ENCODE measurements around the gene ZNF197. TPM values are rescaled to one million over a fixed set of nuclear protein-coding genes. Genes with fewer than 3 reads are reported as not detected.
A peak's percentile ranks its signal among the peaks of the same experiment; 100 is the strongest.

Gene ZNF197
- total and polyA plus RNA-seq, 2 of the 4 experiments (the other 2 are of a cell fraction) = 5.0 to 14.9 TPM

DNA sequence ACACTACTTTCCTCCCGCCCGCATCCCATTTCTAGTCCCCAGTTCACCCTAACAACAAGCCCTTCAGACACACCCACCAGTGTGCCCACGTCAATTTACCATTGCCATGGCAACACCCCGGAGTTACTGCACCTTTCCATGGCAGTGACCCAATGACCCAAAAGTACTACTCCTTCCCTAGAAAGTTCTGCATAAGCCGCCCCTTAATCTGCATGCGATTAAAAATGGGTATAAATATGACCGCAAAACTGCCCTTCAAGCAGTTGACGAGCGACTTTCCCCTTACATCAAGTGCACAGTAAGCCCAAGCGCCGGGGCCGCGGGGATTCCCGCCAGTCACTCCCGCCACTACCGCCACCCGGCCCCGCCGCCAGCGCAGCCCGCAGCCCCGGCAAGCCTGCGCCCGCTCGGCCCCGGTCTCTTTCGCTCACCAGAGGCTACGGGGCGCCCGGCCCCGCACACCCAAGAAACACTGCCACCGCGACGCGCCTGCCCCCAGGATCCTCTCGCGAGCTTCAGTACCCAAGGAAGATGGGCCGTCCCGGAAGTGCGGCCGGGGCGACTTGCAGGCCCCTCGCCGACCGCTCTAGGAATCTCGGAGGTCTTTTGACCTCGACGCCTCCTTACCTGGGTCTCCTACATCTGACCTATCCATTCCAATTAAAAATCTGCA is 60.4 kb downstream of the ZNF197 start:
- Histone ChIP-seq H2BK15ac (ENCODE audit: low read depth, low read length) (no peak overlapping the region), H3K18ac (ENCODE audit: low read depth, low read length) (no peak overlapping the region), H3K4ac (ENCODE audit: low read depth, low read length) (0 out of 2 replicates have a peak overlapping the region, but pooled peaks have one; percentile 17), H2BK5ac (ENCODE audit: low read depth, low read length, poor library complexity, severe bottlenecking) (no peak overlapping the region), H3K27ac (ENCODE audit: insufficient read depth, low read length) (no peak overlapping the region), H3K27me3 (ENCODE audit: control insufficient read depth, insufficient read depth, low read length) (no peaks in the 10 kb centered on the region), H3K36me3 (ENCODE audit: control insufficient read depth, insufficient read depth, low read length) (peaks cover 4% of the 10 kb centered on the region), H3K23ac (ENCODE audit: low read depth, low read length) (peak overlapping the region; percentile 20), H4K5ac (ENCODE audit: low read depth, low read length) (peak overlapping the region; percentile 62), H4K20me1 (ENCODE audit: insufficient read depth, low read length) (no peaks in the 10 kb centered on the region), H2AFZ (replicated peaks; ENCODE audit: low read length, poor library complexity) (peak overlapping the region; percentile 94), H3K56ac (ENCODE audit: extremely low read depth, insufficient read depth, low read length) (no peak overlapping the region), H4K91ac (ENCODE audit: insufficient read depth, low read depth, low read length) (no peak overlapping the region), H3K9me3 (ENCODE audit: control insufficient read depth, insufficient read depth, low read length) (peaks cover 13% of the 10 kb centered on the region), H3K4me3 (ENCODE audit: insufficient read depth, low read depth, low read length) (peak overlapping the region; percentile 65), H3K4me1 (ENCODE audit: control insufficient read depth, insufficient read depth, low read length) (no peaks in the 10 kb centered on the region), H2BK120ac (ENCODE audit: low read depth, low read length) (no peak overlapping the region), H2AK5ac (ENCODE audit: low read depth, low read length) (no peak overlapping the region), H3K9me1 (ENCODE audit: insufficient read depth, low read length) (no peaks in the 10 kb centered on the region), H3K79me1 (ENCODE audit: low read depth in 1 of 2, low read length in 2 of 2) (peaks cover 0 to 5% of the 10 kb centered on the region in 2 experiments; a peak in 2 of 4 replicates), H2AK9ac (replicated peaks; ENCODE audit: low read depth, low read length, poor library complexity) (peak overlapping the region; percentile 86), H3K14ac (replicated peaks; ENCODE audit: low read depth, low read length) (no peak overlapping the region), H3K4me2 (ENCODE audit: low read depth, low read length) (peak overlapping the region; percentile 83), H2BK20ac (ENCODE audit: low read depth, low read length) (no peak overlapping the region), H3K9ac (ENCODE audit: low read depth, low read length) (peak overlapping the region; percentile 27), H4K8ac (ENCODE audit: low read depth in 2 of 2, low read length in 2 of 2) (peak overlapping the region; percentile 59 to 89; a peak in 3 of 4 replicates)
- WGBS, 2 experiments (ENCODE audit: extremely low coverage in 2 of 2, insufficient read length in 1 of 2) = 7% methylated on average over 8 of the region's 48 CpGs; no CpG with 5 or more reads in 1 of the 2 experiments
- peak; percentile 98 for ATAC-seq (ENCODE audit: low read depth)
- BruUV-seq (replicated peaks) = no TSS peak
- intact Hi-C loops (cut with micrococcal nuclease) = loop anchor here (1.0 kb wide), 1 partner anchor 27 kb away; the partner anchor contains the start of gene ZNF502
- in situ Hi-C loops (cut with MboI; ENCODE audit: low sequenced_read_pairs) = no loop called here
- CTCF ChIA-PET = no interaction called here
- POLR2A ChIA-PET (ENCODE audit: unreplicated experiment) = no interaction called here
- TF ChIP-seq, protein P1, sequence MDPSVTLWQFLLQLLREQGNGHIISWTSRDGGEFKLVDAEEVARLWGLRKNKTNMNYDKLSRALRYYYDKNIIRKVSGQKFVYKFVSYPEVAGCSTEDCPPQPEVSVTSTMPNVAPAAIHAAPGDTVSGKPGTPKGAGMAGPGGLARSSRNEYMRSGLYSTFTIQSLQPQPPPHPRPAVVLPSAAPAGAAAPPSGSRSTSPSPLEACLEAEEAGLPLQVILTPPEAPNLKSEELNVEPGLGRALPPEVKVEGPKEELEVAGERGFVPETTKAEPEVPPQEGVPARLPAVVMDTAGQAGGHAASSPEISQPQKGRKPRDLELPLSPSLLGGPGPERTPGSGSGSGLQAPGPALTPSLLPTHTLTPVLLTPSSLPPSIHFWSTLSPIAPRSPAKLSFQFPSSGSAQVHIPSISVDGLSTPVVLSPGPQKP (IDR thresholded peaks at IDR 0.05; ENCODE audit: borderline replicate concordance, low read depth, low read length) = no peak
- no peak for TF ChIP-seq SMC3 (IDR thresholded peaks at IDR 0.05; ENCODE audit: low read depth, low read length)
- dilution Hi-C loops (cut with HindIII; ENCODE audit: low sequenced_read_pairs, unreplicated experiment) = no loop called here
- DNase-seq = peak; percentile 84
